Activated CD8-positive, alpha-beta memory T cell treated with anti-CD3 and anti-CD28 coated beads, Interleukin-2, amount 10 ng/mL, durations not matched to agents 7 days and 5 days (primary cell): Measurements from ENCODE around the gene PFN2. TPM values are rescaled to one million over a fixed set of nuclear protein-coding genes. Genes with fewer than 3 reads are reported as not detected.
"Not testable (repeated sequence)": the region's sequence is repeated elsewhere in the genome, so short reads cannot be mapped to it uniquely, and the experiment has no call there.

Experiments
- ATAC-seq: fragments of 150-1000 bp; cut with Tn5 transposase; one replicate; pipeline ENCODE4 v1.10.0; 2021; ENCODE audit warnings: moderate library complexity
- CTCF ChIA-PET: fragments of 350-600 bp; sonication (Branson Sonifier 250); formaldehyde crosslinking; loops from one replicate; lab custom pipeline; 2021; ENCODE audit warnings: antibody characterized with exemption; lab: Charles Lee
- DNase-seq: peaks from one replicate; pipeline ENCODE4 v3.0.0-alpha.2; 2020
- H3K27ac Mint-ChIP-seq: one replicate; pipeline ENCODE4 v1.8.0; 2021; ENCODE audit warnings: mild to moderate bottlenecking, mixed read lengths
- H3K27me3 Mint-ChIP-seq: one replicate; pipeline ENCODE4 v1.8.0; 2021; ENCODE audit warnings: mixed read lengths
- H3K36me3 Mint-ChIP-seq: one replicate; pipeline ENCODE4 v1.8.0; 2021; ENCODE audit warnings: mild to moderate bottlenecking, mixed read lengths
- H3K4me1 Mint-ChIP-seq: one replicate; pipeline ENCODE4 v1.8.0; 2021; ENCODE audit warnings: mixed read lengths
- H3K4me3 Mint-ChIP-seq: one replicate; pipeline ENCODE4 v1.8.0; 2021; ENCODE audit warnings: mild to moderate bottlenecking, moderate library complexity, mixed read lengths
- H3K9me3 Mint-ChIP-seq: one replicate; pipeline ENCODE4 v1.8.0; 2022; ENCODE audit warnings: low read depth, mixed read lengths
- total RNA-seq, 2 experiments: library from RNA; stranded (reverse); gene quantifications; one replicate each; pipeline ENCODE4 v1.2.3, GENCODE V29; 2021

The PFN2 gene
- total RNA-seq, 2 experiments from 2014 or later = 1.0 to 1.1 TPM

DNA sequence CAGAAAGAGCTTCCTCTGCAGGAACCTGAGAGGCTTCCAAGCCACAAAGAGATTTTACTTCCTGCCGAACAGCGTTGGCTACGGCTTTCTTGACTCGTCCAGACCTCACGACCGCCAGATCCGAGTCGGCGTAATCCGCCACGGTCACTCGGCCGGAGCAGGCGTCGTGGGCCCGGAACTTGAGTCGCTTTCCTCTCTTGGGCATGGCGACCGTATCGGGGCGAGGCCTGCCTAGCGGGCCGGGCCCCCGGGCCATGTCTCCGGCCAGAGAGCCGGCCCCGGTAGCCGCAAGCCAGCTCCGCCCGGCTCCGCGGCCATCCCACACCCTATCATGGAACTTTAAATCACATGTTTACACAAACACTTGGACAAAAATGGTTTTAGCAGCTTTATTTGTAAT lies 12.4 kb upstream of the PFN2 start:
- H3K27ac Mint-ChIP-seq, H3K36me3 Mint-ChIP-seq, H3K4me1 Mint-ChIP-seq, CTCF ChIA-PET, H3K4me3 Mint-ChIP-seq, H3K9me3 Mint-ChIP-seq, DNase-seq, ATAC-seq: not testable (repeated sequence)
- peaks cover 10% of the 10 kb centered on the region for H3K27me3 Mint-ChIP-seq

GRCh38 chr3:149981979-149982378 lies 11.3 kb upstream of the PFN2 start:
- CTCF ChIA-PET, H3K4me1 Mint-ChIP-seq, ATAC-seq, DNase-seq, H3K9me3 Mint-ChIP-seq, H3K36me3 Mint-ChIP-seq, H3K27ac Mint-ChIP-seq, H3K4me3 Mint-ChIP-seq: not testable (repeated sequence)
- H3K27me3 Mint-ChIP-seq = peaks cover 15% of the 10 kb centered on the region

GRCh38 chr3:149977386-149977785 lies 6.7 kb upstream of the PFN2 start:
- Mint-ChIP-seq H3K9me3 (no peaks in the 10 kb centered on the region), H3K4me3 (no peak overlapping the region), H3K36me3 (no peaks in the 10 kb centered on the region), H3K27me3 (peaks cover 54% of the 10 kb centered on the region), H3K27ac (no peak overlapping the region), H3K4me1 (no peaks in the 10 kb centered on the region)
- CTCF ChIA-PET = no interaction called here
- DNase-seq (no peak), ATAC-seq (no peak)

- CTCF ChIA-PET = interaction anchor here (1.2 to 1.5 kb wide), 2 partner anchors 9 to 10 kb away, joined by 3 to 4 read pairs; no protein-coding TSS in a partner anchor
- ATAC-seq = peak; percentile 59
- no peaks in the 10 kb centered on the region for H3K36me3 Mint-ChIP-seq
- H3K9me3 Mint-ChIP-seq = no peaks in the 10 kb centered on the region
- DNase-seq = no peak
- no peak overlapping the region for H3K27ac Mint-ChIP-seq
- peaks cover 65% of the 10 kb centered on the region for H3K27me3 Mint-ChIP-seq
- H3K4me1 Mint-ChIP-seq = peaks cover 6% of the 10 kb centered on the region
- H3K4me3 Mint-ChIP-seq = no peak overlapping the region
Measured at GRCh38 chr3:149975919-149976318, 5.2 kb upstream of the PFN2 start.

GRCh38 chr3:149971403-149972075 lies 844 bp upstream of the PFN2 start:
- H3K9me3 Mint-ChIP-seq = no peaks in the 10 kb centered on the region
- H3K27me3 Mint-ChIP-seq = peaks cover 62% of the 10 kb centered on the region
- DNase-seq (peak; percentile 43), ATAC-seq (peak; percentile 24)
- H3K36me3 Mint-ChIP-seq = peaks cover 2% of the 10 kb centered on the region
- H3K27ac Mint-ChIP-seq = no peak overlapping the region
- CTCF ChIA-PET = interaction anchor here (1.5 kb wide), 1 partner anchor 212 kb away, joined by 8 read pairs; no protein-coding TSS in a partner anchor
- peaks cover 12% of the 10 kb centered on the region for H3K4me1 Mint-ChIP-seq
- peak overlapping the region; percentile 80 for H3K4me3 Mint-ChIP-seq

DNA sequence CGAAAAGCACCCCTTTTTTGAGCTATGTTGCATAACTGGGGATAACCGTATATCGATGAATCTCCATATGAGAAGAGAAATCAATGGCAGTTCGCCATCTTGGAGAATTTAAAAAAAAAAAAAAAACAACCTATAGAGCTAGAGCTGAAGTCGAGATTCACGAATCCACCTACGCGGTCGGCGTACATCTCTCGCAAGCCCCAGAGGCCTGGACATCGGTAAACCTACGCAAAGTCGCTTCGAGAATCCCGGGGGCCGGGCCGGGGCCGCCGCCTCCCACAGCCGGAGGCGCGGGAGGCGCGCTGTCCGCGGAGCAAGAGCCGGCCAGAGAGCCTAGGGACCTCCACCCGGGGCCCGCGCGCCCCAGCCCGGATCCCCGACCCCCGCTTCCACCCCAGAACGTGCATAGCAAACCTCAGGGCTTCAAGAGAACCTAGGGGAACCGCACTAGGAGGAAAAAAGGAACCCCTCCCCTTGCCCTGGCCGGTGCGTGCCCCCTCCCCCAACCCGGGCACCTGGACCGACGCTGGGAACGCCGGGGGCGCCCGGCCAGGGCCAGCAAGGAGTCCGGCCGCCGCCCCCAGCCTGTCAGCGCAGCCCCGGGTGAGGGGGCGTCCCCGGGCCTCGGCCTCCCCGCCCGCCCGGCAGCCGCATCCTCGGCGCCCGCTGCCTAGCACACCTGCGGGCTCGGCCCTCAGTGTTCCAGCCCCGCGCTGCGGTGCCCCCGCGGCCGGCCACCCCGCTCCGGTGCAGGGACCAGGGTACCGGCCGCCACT lies 567 bp downstream of the PFN2 start:
- CTCF ChIA-PET = interaction anchor here (0.7 to 5.3 kb wide), 3 partner anchors 12 to 525 kb away, joined by 3 to 40 read pairs (median 4); no protein-coding TSS in a partner anchor
- Mint-ChIP-seq H3K9me3 (no peaks in the 10 kb centered on the region), H3K27me3 (peaks cover 48% of the 10 kb centered on the region), H3K27ac (peak overlapping the region; percentile 36), H3K36me3 (peaks cover 2% of the 10 kb centered on the region), H3K4me3 (peak overlapping the region; percentile 71), H3K4me1 (peaks cover 12% of the 10 kb centered on the region)
- DNase-seq (peak; percentile 76), ATAC-seq (peak; percentile 69)

- Mint-ChIP-seq H3K27ac (peak overlapping the region; percentile 36), H3K4me1 (peaks cover 12% of the 10 kb centered on the region), H3K27me3 (peaks cover 40% of the 10 kb centered on the region), H3K9me3 (no peaks in the 10 kb centered on the region), H3K4me3 (peak overlapping the region; percentile 71), H3K36me3 (peaks cover 2% of the 10 kb centered on the region)
- CTCF ChIA-PET = interaction anchor here (0.7 to 5.3 kb wide), 4 partner anchors 11 to 526 kb away, joined by 3 to 40 read pairs (median 4); no protein-coding TSS in a partner anchor
- DNase-seq (no peak), ATAC-seq (no peak)
Measured at GRCh38 chr3:149969110-149969939, 1.4 kb downstream of the PFN2 start.

- H3K27me3 Mint-ChIP-seq = peaks cover 30% of the 10 kb centered on the region
- H3K4me3 Mint-ChIP-seq = no peak overlapping the region
- no peak overlapping the region for H3K27ac Mint-ChIP-seq
- peaks cover 12% of the 10 kb centered on the region for H3K4me1 Mint-ChIP-seq
- peaks cover 2% of the 10 kb centered on the region for H3K36me3 Mint-ChIP-seq
- ATAC-seq = no peak
- DNase-seq = no peak
- CTCF ChIA-PET = interaction anchor here (1.0 to 5.3 kb wide), 4 partner anchors 31 to 527 kb away, joined by 3 to 40 read pairs (median 6); no protein-coding TSS in a partner anchor
- no peaks in the 10 kb centered on the region for H3K9me3 Mint-ChIP-seq
Measured at GRCh38 chr3:149968216-149968615, 2.5 kb downstream of the PFN2 start.

DNA sequence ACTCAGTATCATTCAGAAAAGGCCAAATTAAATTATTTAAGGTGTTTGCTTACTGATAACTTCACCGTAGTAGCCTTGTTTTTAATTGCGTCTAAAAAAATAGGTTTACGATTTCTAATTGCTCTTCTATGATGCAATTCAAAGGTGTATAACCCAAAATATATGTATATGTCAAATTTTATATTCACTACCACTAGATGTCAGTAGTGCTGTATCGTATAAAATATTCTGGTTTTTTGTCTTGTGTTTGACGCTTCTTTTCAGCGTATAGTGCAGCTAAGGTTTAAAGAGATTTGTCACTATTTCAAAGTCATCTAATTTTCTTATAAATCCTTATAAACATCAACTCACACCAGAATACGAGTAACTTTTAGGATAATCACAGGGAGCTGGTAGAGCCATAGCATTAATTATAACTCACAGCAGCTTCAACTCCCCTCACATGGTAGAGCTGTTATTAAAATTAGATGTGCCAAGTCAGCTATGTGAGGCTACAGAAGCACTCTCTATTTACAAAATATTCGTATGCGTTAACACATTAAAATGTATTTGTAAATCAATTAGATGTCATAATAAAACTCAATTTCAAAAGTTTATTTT lies 3.5 kb downstream of the PFN2 start:
- CTCF ChIA-PET = interaction anchor here (0.7 to 5.3 kb wide), 8 partner anchors 9 to 528 kb away, joined by 3 to 40 read pairs (median 4); no protein-coding TSS in a partner anchor
- Mint-ChIP-seq H3K36me3 (peaks cover 2% of the 10 kb centered on the region), H3K9me3 (no peaks in the 10 kb centered on the region), H3K27ac (no peak overlapping the region), H3K4me3 (no peak overlapping the region), H3K4me1 (peaks cover 12% of the 10 kb centered on the region), H3K27me3 (peaks cover 22% of the 10 kb centered on the region)
- DNase-seq (no peak), ATAC-seq (no peak)

DNA sequence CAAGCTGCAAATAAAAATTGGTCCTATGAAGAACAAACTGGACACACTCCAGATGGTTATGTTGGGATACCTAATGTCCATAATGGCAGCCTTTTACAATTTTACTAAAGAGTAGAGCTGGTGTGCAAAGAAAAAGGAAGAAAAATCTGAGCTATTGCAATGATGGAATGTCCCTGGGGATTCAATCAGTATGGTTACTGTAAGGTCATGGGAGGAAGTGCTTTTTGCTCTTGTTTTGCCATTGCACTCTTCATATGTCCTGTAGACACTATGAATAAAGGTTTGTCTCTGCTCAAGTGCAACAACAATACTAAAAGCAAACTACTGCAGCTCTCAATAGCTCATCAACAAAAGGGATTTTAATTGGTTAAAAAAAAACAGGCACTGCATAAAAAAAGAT lies 5.4 kb downstream of the PFN2 start:
- peaks cover 6% of the 10 kb centered on the region for H3K4me1 Mint-ChIP-seq
- no peak overlapping the region for H3K4me3 Mint-ChIP-seq
- no peak for DNase-seq
- peaks cover 2% of the 10 kb centered on the region for H3K36me3 Mint-ChIP-seq
- CTCF ChIA-PET = interaction anchor here (1.5 to 5.3 kb wide), 2 partner anchors 28 to 218 kb away, joined by 4 to 40 read pairs; no protein-coding TSS in a partner anchor
- H3K27me3 Mint-ChIP-seq = peaks cover 13% of the 10 kb centered on the region
- H3K27ac Mint-ChIP-seq = no peak overlapping the region
- no peak for ATAC-seq
- no peaks in the 10 kb centered on the region for H3K9me3 Mint-ChIP-seq

DNA sequence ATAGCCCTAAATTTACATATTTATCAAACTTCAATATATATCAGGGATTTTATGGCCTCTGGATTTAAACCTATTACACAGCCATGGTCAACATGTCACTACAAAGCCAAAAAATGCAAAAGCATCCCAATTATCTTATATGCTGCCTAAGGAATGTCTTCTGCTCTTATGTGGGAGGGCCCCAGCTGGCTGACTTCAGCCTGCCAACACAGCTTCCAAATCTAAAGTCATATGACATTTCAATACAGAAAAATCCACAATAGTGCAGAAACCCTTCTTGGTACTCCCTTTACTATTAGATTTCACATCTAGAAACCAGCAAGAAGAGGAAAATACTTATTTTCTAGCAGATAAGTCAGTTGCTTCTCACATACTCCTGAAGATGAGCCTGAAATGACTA lies 6.4 kb downstream of the PFN2 start:
- Mint-ChIP-seq H3K4me1 (no peaks in the 10 kb centered on the region), H3K36me3 (peaks cover 2% of the 10 kb centered on the region), H3K27ac (no peak overlapping the region), H3K4me3 (no peak overlapping the region), H3K9me3 (no peaks in the 10 kb centered on the region), H3K27me3 (peaks cover 6% of the 10 kb centered on the region)
- CTCF ChIA-PET = no interaction called here
- ATAC-seq (no peak), DNase-seq (no peak)

- Mint-ChIP-seq H3K4me3 (no peak overlapping the region), H3K9me3 (no peaks in the 10 kb centered on the region), H3K27ac (no peak overlapping the region), H3K27me3 (no peaks in the 10 kb centered on the region), H3K36me3 (peaks cover 2% of the 10 kb centered on the region), H3K4me1 (peaks cover under 1% of the 10 kb centered on the region)
- CTCF ChIA-PET = no interaction called here
- ATAC-seq (no peak), DNase-seq (no peak)
Measured at GRCh38 chr3:149963485-149963884, 7.2 kb downstream of the PFN2 start.
